Activated CD4-positive, alpha-beta T cell treated with anti-CD3 and anti-CD28 coated beads for 48 hours (primary cell): ENCODE data around the gene OR4L1.
"Not testable (repeated sequence)": the region's sequence is repeated elsewhere in the genome, so short reads cannot be mapped to it uniquely, and the experiment has no call there.

Experiments used
- DNase-seq: peaks from one replicate; pipeline ENCODE4 v3.0.0-alpha.2; 2020

The OR4L1 gene

GRCh38 chr14:20059745-20060144, at the start of gene OR4L1:
OR4L1 (plus strand) TSS chr14:20060045; CDS start chr14:20060045, 0 bp downstream.
- DNase-seq, result no peak

GRCh38 chr14:20019257-20019865, 40.5 kb upstream of the OR4L1 start, which contains the start of gene OR4K14:
OR4K14 (minus strand) TSS chr14:20019307; CDS start chr14:20015193, 4,114 bp downstream.
- DNase-seq, result no peak

- DNase-seq, result no peak
These were observed 28.8 kb upstream of the OR4L1 start for GRCh38 chr14:20031058-20031457.

GRCh38 chr14:20035449-20035848, 24.4 kb upstream of the OR4L1 start:
- no peak for DNase-seq

GRCh38 chr14:20035938-20036337, 23.9 kb upstream of the OR4L1 start, which contains the start of gene OR4K13:
OR4K13 (minus strand) TSS chr14:20036038; CDS start chr14:20034758, 1,280 bp downstream.
- DNase-seq, result no peak

- no peak for DNase-seq
These were observed 15.6 kb upstream of the OR4L1 start for GRCh38 chr14:20044243-20044642.

- no peak for DNase-seq
These were observed 11.6 kb upstream of the OR4L1 start for GRCh38 chr14:20048202-20048601.

GRCh38 chr14:20092050-20092449, 32.2 kb downstream of the OR4L1 start:
- no peak for DNase-seq

- DNase-seq, result no peak
These were observed 33.6 kb downstream of the OR4L1 start for GRCh38 chr14:20093442-20093841.

GRCh38 chr14:20098926-20099770, 39.3 kb downstream of the OR4L1 start:
- DNase-seq, result not testable (repeated sequence)

- DNase-seq, result no peak
These were observed 50.6 kb downstream of the OR4L1 start, which contains the start of gene OR4K17 for GRCh38 chr14:20110438-20110837. OR4K17 (plus strand) TSS chr14:20110739; CDS start chr14:20117500, 6,761 bp downstream.
